Embryonic facial prominence (tissue), 1 donor: ENCODE results near the gene ZNF268.
A peak's percentile ranks its signal among the peaks of the same experiment; 100 is the strongest.

Experiments used
- DNase-seq: peaks from one replicate; pipeline ENCODE4 v3.0.0-alpha.2; 2016; ENCODE audit errors: extremely low spot score

The ZNF268 gene

GRCh38 chr12:133181238-133181959, at the start of gene ZNF268:
Gene ZNF268, plus strand, starts transcription at chr12:133181495. Its CDS starts 503 bp downstream, at chr12:133181998.
- DNase-seq, result peak; percentile 57

- DNase-seq, result no peak
Observed at GRCh38 chr12:133135747-133136146, 45.5 kb upstream of the ZNF268 start.

- DNase-seq, result no peak
Observed at GRCh38 chr12:133145981-133146380, 35.3 kb upstream of the ZNF268 start.

GRCh38 chr12:133156125-133156690, 25.1 kb upstream of the ZNF268 start:
- DNase-seq, result no peak

- DNase-seq, result no peak
Observed at GRCh38 chr12:133165776-133166175, 15.5 kb upstream of the ZNF268 start.

- no peak for DNase-seq
Observed at GRCh38 chr12:133172491-133172890, 8.8 kb upstream of the ZNF268 start.

- no peak for DNase-seq
Observed at GRCh38 chr12:133174901-133175300, 6.4 kb upstream of the ZNF268 start.

- no peak for DNase-seq
Observed at GRCh38 chr12:133180669-133181068, 626 bp upstream of the ZNF268 start.

GRCh38 chr12:133190176-133190575, 8.9 kb downstream of the ZNF268 start:
- DNase-seq, result no peak

- DNase-seq, result no peak
Observed at GRCh38 chr12:133192847-133193246, 11.6 kb downstream of the ZNF268 start.

- DNase-seq, result no peak
Observed at GRCh38 chr12:133201888-133202287, 20.6 kb downstream of the ZNF268 start.

GRCh38 chr12:133202493-133203343, 21.4 kb downstream of the ZNF268 start:
- DNase-seq, result no peak

GRCh38 chr12:133203344-133204263, 22.3 kb downstream of the ZNF268 start:
- no peak for DNase-seq

- DNase-seq, result no peak
Observed at GRCh38 chr12:133204264-133204603, 22.9 kb downstream of the ZNF268 start.

- no peak for DNase-seq
Observed at GRCh38 chr12:133206390-133206789, 25.1 kb downstream of the ZNF268 start.

- DNase-seq, result no peak
Observed at GRCh38 chr12:133215724-133216123, 34.4 kb downstream of the ZNF268 start.

- DNase-seq, result no peak
Observed at GRCh38 chr12:133217219-133217618, 35.9 kb downstream of the ZNF268 start.

- no peak for DNase-seq
Observed at GRCh38 chr12:133220521-133220920, 39.2 kb downstream of the ZNF268 start.

GRCh38 chr12:133221241-133221640, 39.9 kb downstream of the ZNF268 start:
- DNase-seq, result no peak

GRCh38 chr12:133222211-133222610, 40.9 kb downstream of the ZNF268 start:
- DNase-seq, result no peak

GRCh38 chr12:133225527-133225926, 44.2 kb downstream of the ZNF268 start:
- DNase-seq, result no peak

- DNase-seq, result no peak
Observed at GRCh38 chr12:133226690-133227089, 45.4 kb downstream of the ZNF268 start.
